WI38 (cell line): ENCODE results near the gene PKN2.
"Not testable (repeated sequence)": the region's sequence is repeated elsewhere in the genome, so short reads cannot be mapped to it uniquely, and the experiment has no call there.

Source experiments
- H3K4me3 ChIP-seq: 2 replicates; pipeline ENCODE4 v1.5.1; 2011; ENCODE audit warnings: low read depth, mild to moderate bottlenecking, control low read depth, low read length
- TF ChIP-seq, protein P1 (sequence below): IDR thresholded peaks from 2 replicates; pipeline ENCODE4 v1.5.1; 2012; ENCODE audit warnings: low read depth, mild to moderate bottlenecking, control low read depth, low read length

Gene PKN2

DNA sequence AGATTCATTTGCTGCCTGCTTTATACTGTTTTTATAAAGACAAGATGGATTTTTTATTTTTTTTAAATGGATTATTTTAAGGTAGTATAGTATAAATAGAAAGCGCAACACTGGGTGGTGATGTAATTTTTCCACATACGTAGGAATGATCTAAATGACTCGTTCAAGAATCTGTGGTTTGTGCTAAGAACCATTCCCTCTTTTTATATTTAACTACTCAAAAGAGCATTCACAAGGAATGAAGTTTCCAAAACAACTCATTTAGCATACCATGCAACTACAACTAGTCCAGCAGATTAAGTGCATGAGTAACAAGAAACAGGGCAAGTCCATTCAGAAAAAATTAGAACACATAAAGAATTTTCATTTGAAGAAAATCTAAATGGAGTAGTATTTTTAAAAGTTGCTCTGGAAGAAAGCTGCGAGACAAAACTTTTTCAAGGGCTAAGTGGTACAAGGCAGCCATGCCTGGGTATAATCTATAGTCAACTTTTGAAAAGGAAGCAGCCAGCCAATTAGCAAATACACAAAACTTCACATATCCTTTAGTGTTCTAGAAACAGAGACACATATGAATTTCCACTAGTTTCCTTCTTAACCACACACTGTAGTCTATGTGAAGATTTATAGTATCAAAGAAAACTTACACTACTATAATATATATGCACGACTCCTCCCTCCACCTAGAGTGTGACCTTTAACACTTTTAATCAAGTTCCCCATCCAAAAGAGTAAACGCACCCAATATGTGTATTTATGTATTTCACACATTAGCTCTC is 183.9 kb downstream of the PKN2 start:
- TF ChIP-seq, protein P1, sequence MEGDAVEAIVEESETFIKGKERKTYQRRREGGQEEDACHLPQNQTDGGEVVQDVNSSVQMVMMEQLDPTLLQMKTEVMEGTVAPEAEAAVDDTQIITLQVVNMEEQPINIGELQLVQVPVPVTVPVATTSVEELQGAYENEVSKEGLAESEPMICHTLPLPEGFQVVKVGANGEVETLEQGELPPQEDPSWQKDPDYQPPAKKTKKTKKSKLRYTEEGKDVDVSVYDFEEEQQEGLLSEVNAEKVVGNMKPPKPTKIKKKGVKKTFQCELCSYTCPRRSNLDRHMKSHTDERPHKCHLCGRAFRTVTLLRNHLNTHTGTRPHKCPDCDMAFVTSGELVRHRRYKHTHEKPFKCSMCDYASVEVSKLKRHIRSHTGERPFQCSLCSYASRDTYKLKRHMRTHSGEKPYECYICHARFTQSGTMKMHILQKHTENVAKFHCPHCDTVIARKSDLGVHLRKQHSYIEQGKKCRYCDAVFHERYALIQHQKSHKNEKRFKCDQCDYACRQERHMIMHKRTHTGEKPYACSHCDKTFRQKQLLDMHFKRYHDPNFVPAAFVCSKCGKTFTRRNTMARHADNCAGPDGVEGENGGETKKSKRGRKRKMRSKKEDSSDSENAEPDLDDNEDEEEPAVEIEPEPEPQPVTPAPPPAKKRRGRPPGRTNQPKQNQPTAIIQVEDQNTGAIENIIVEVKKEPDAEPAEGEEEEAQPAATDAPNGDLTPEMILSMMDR: no peak
- no peak overlapping the region for H3K4me3 ChIP-seq

DNA sequence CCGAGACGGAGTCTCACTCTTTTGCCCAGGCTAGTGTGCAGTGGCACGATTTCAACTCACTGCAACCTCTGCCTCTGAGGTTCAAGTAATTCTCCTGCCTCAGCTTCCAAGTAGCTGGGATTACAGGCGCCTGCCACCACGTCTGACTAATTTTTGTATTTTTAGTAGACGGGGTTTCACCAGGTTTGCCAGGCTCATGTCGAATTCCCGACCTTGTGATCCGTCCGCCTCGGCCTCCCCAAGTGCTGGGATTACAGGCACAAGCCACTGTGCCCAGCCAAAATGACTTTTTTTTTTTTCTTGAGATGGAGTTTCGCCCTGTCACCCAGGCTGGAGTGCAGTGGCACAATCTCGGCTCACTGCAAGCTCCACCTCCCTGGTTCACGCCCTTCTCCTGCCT is 185.6 kb downstream of the PKN2 start:
- H3K4me3 ChIP-seq: not testable (repeated sequence)

DNA sequence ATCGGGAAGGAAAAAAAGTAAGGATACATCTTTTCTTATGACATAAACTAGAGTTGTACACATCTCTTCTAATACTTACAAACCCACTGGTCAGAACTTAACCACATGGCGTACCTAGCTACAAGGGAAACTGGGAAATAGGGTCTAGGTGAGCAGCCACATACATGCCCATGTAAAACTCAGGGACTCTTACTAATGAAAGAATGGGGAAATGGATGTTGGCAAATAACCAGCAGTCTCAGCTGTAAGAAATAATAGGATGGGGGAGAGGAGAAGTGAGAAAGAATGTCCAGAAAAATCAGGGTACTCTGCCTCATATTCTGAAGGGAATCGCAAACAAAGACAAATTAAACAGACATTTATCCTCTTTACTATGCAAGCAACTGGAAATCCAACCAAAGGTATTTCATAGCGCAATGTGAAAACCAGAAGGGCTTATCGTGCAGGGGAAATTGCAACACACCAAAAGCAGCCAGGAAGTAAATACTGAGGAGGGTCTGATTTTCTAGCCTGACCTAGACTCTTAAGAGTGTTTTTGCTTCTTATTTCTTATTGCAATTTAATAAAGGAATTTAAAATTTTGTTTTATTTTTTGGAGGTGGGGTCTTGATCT is 189.8 kb downstream of the PKN2 start:
- no peak overlapping the region for H3K4me3 ChIP-seq
- TF ChIP-seq, protein P1: no peak

DNA sequence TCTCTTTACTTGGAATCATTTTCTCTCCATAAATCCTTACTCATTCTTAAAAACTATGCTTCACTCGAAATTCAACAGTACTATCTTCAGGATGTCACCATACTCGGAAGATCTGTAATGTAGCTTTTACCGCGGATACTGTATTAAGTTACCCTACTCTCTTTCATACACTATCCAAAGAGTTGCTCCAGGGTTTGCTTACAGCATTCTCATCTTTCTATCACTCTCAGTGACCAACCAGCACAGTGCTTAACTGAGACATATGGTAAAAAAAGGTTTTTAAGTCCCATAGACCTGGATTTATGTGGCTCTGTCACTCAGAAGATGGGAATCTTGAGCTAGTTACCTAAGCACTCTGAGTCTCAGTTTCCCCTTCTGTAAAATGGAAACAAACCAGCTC is 191.5 kb downstream of the PKN2 start:
- TF ChIP-seq, protein P1: no peak

DNA sequence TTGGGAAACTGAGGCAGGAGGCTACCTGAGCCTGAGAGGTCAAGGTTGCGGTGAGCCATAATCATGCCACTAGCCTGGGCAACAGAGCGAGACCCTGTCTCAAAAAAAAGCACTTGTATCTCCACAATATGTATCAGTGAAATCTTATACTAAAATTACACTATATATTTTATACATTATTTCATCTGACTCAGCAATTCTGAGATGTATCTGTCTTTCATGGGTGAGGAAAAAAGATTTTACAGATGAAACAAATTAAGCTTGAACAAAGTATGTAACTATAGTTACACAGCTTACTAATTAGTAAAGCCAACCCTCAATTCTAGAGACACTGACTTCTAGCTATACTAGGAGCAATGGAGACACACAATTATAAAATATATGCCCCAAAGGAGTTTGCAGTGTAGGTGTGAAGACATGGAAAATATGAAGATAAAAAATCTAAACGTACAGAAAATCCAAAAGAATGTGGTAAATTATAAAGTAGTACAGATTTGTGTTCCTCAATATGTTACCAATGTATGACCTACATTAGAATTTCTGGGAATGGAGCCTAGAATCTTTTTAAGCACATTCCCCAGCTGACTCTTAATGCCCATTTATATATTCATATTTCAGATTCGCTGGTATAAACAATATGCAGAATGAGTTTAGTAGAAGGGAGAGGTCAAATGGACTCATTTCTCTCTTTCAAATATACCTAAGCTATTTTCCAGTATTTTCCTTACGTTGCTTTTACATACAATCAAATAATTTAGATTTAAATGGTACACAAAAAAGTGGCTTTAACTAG is 192.7 kb downstream of the PKN2 start:
- TF ChIP-seq, protein P1: no peak
- H3K4me3 ChIP-seq: no peak overlapping the region

More for the DNA sequence above, 191.5 kb downstream of the PKN2 start:
- H3K4me3 ChIP-seq: no peak overlapping the region

DNA sequence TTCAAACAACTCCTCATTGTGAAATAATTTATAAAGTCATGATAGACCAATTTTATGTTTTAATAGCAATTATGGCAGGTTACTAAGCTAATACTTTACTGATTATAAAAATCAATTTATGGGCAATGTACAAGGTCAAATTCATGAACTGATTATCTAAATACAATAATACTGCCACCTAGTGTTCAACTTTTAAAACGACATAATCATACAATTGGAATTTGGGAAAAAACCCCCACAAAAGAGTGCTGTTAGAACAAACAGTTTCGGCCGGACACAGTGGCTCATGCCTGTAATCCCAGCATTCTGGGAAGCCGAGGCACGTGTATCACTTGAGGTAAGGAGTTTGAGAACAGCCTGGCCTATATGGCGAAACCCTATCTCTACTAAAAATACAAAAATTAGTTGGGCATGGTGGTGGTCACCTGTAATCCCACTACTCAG is 193.3 kb downstream of the PKN2 start:
- TF ChIP-seq, protein P1: no peak
- H3K4me3 ChIP-seq: no peak overlapping the region

DNA sequence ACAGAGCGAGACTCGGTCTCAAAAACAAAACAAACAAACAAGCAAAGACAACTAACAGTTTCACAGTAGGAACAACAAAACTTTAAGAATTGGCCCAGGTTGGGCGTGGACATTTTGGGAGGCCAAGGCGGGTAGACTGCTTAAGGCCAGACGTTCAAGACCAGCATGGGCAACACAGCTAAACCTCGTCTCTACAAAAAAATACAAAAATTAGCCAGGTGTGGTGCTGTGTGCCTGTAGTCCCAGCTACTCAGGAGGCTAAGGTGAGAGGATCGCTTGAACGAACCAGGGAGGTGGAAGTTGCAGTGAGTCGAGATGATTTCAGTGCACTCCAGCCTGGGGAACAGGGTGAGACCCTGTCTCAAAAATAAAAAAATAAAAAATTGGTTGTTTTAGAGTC is 193.8 kb downstream of the PKN2 start:
- no peak overlapping the region for H3K4me3 ChIP-seq
- TF ChIP-seq, protein P1: no peak
